Mesodermal cell (in vitro differentiated cells): ENCODE results near the gene FAM149B1.
"Not testable (repeated sequence)": the region's sequence is repeated elsewhere in the genome, so short reads cannot be mapped to it uniquely, and the experiment has no call there.

ENCODE experiments used
- H3K27ac ChIP-seq: 2 replicates; pipeline ENCODE4 v1.7.0; 2013; ENCODE audit warnings: mild to moderate bottlenecking, low read depth, low read length, moderate library complexity; ENCODE audit not compliant: severe bottlenecking
- H3K36me3 ChIP-seq: 2 replicates; pipeline ENCODE4 v1.7.1; 2013; ENCODE audit warnings: mild to moderate bottlenecking, low read length, moderate library complexity; ENCODE audit not compliant: control insufficient read depth, insufficient read depth
- H3K4me1 ChIP-seq: one replicate; pipeline ENCODE4 v1.7.1; 2013; ENCODE audit warnings: mild to moderate bottlenecking, low read length; ENCODE audit not compliant: insufficient read depth, control insufficient read depth, poor library complexity, severe bottlenecking
- H3K4me3 ChIP-seq: 2 replicates; pipeline ENCODE4 v1.7.0; 2013; ENCODE audit warnings: low read length, control low read depth, mild to moderate bottlenecking; ENCODE audit not compliant: insufficient read depth, poor library complexity, severe bottlenecking; ENCODE audit errors: extremely low read depth
- H3K9me3 ChIP-seq: 2 replicates; pipeline ENCODE4 v1.7.1; 2013; ENCODE audit warnings: mild to moderate bottlenecking, low read length, moderate library complexity; ENCODE audit not compliant: control insufficient read depth
- WGBS, 2 experiments: methylation state at CpG; one replicate each; pipeline ENCODE4 v1.1.5; 2013; ENCODE audit warnings: missing lambda C conversion rate in 2 of 2; ENCODE audit not compliant: insufficient coverage in 2 of 2; 5-methylcytosine and 5-hydroxymethylcytosine counted together

The FAM149B1 gene

DNA sequence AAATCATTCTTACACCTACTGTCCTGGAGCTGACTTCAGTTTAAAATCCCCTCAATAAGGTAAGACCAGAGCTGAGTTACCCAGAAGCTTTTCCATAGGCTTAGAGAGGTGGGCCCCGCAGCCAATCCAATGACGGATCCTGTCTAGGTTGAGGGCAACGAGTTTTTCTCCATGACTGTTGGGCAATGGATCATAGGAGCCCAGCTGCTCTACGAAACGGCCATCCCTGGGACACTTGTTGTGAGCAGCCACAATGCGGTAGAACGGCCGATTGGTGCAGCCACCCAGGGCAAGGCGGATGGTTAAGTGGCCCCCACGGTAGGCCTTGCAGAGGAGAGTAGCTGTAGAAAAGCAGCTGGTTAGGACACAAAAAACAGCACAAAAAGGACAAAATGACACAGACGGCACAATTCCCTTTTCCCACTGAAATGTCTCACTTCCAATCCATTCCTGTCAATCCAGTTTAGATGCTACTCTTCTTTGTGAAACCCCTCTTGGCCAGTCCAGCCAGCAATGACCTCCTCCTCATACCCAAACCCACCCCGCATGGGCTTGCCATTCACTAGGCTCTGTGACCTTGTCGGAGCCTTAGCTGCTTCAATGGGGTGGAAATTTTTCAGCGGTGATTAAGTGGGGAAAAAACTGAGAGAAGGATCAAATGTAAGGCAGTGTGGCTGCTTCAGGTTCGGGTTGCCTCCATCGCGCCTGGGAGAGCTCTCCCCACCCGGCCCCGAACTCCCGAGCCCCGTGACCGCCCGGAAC, 83.9 kb downstream of the FAM149B1 start:
- 16 to 24% methylated on average over 19 to 21 of the region's 23 CpGs for WGBS, 2 experiments
- Histone ChIP-seq H3K4me1 (peaks cover 15% of the 10 kb centered on the region), H3K4me3 (peak overlapping the region; percentile 70), H3K27ac (peak overlapping the region; percentile 91), H3K36me3 (peaks cover 29% of the 10 kb centered on the region), H3K9me3 (no peaks in the 10 kb centered on the region)

DNA sequence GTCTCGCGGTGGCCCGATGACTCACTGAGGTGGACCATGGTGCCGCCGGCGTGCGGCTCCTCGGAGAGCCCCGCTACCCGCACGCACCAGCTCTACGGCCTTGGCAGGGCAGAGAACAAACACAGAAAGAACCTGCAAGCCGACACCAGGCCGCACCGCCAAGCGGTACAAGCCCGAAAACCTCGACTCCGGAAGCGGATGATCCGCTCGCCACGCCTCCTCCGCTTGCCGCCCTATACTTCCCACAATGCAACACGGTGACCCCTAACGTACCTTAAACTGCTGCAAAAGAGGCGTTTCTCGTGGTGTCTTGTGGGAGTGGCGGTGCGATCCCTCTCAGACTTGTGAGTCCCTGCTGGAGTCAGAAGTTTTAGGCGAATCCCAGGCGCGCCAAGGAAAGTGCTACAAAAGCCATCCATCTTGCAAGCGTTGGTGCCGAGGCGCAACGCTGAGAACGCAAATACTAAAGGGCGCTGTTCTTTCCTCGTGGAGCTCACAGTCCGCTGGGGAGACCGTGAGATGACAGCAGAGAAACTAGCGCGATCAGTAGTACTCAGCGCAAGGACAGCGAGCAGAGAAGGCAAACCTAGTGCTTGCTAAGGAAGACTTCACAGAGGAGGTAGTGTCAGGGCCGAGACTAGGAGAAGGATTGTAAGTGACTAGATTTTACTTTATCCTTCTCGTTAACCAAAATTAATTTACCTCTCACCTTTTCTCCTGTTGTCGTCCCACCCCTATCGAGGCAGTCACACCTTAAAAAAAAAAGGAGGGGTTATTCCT, 84.7 kb downstream of the FAM149B1 start, which contains the start of gene MRPS16:
Gene MRPS16 (minus strand): TSS at position 200 of the 780 bp plus-strand sequence. CDS start 162 bp downstream, at position 38.
- 0% methylated on average over 41 to 46 of the region's 51 CpGs for WGBS, 2 experiments
- Histone ChIP-seq H3K4me1 (peaks cover 13% of the 10 kb centered on the region), H3K9me3 (no peaks in the 10 kb centered on the region), H3K27ac (peak within 1 kb of the TSS; percentile 91), H3K36me3 (peaks cover 28% of the 10 kb centered on the region), H3K4me3 (peak within 1 kb of the TSS; percentile 70)

DNA sequence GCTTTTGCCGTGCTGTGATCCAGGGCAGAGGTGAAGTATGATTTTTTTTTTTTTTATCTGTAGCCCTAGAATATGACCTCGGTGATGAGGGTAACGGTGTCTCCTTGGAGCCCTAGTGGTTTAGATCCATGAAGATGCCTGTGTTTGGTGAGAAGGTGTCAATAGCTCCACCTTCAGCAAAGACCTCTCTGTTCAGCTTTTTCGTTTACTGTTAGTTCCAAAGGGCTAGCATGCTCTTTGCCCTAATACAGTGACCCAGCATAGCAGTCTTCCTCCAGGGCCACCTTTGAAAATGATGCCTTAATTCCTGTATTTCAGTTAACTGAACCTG, 85.3 kb downstream of the FAM149B1 start:
- Histone ChIP-seq H3K4me3 (peak overlapping the region; percentile 70), H3K9me3 (no peaks in the 10 kb centered on the region), H3K36me3 (peaks cover 25% of the 10 kb centered on the region), H3K27ac (peak overlapping the region; percentile 91), H3K4me1 (peaks cover 10% of the 10 kb centered on the region)
- 0 to 10% methylated on average over 2 to 4 of the region's 4 CpGs for WGBS, 2 experiments

DNA sequence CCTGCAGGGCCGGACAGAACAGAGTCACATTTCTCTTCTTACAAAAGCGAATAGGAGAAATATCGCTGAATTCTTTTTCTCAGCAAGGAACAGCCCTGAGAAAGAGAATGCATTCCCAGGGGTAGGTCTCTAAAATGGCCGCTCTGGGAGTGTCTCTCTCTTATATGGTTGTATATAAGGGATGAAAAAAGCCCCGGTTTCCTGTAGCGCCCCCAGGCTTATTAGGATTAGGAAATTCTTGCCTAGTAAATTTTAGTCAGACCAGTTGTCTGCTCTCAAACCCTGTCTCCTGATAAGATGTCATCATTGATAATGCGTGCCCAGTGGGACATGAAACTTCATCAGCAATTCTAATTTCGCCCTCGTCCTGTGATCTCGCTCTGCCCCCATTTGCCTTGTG, 90.7 kb downstream of the FAM149B1 start:
- H3K36me3 ChIP-seq, H3K4me1 ChIP-seq, H3K4me3 ChIP-seq, H3K27ac ChIP-seq: not testable (repeated sequence)
- peaks cover 11% of the 10 kb centered on the region for H3K9me3 ChIP-seq
- 96% methylated on average over 7 to 8 of the region's 10 CpGs for WGBS, 2 experiments

DNA sequence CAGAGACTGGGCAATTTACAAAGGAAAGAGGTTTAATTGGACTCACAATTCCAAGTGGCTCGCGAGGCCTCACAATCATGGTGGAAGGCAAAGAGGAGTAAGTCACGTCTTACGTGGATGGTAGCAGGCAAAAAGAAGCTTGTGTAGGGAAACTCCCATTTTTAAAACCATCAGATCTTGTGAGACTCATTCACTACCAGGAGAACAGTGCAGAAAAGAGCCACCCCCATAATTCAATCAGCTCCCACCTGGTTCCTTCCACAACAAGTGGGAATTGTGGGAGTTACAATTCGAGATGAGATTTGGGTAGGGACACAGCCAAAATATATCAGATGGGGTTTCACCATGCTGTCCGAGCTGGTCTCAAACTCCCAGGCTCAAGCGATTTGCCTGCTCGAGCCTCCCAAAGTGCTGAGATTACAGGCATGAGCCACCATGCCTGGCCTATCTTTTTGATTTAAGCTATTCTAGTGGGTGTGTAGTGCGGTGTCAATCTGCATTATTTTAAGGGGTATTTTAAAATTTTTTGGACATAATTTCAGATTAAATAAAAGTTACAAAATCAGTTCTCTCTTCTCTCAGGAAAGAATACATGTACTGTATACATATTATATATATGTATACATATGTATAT, 93.6 kb downstream of the FAM149B1 start:
- Histone ChIP-seq H3K9me3 (peaks cover 11% of the 10 kb centered on the region), H3K27ac (no peak overlapping the region), H3K36me3 (no peaks in the 10 kb centered on the region), H3K4me1 (no peaks in the 10 kb centered on the region), H3K4me3 (no peak overlapping the region)
- 92 to 97% methylated on average over 7 to 8 of the region's 9 CpGs for WGBS, 2 experiments

DNA sequence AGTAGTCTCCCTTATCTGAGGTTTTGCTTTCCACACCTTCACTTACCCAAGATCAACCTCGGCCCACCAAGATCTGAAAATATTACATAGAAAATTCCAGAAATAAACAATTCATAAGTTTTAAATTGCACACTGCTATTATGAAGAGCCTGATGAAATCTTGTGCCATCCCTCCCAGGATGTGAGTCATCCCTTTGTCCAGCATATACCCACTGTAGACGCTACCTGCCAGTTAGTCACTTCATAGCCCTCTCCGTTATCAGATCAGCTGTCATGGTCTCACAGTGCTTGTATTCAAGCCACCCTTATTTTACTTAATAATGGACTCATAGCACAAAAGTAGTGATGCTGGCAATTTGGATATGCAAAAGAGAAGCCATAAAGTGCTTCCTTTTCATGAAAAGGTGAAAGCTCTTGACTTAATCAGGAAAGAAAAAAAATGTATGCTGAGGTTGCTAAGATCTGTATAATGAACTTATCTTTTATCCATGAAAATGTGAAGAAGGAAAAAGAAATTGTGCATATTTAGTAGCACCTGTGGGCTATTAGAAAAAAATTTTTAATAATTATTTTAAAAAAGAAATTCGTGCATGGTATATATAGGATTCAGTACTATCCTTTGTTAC, 94.3 kb downstream of the FAM149B1 start:
- H3K4me1 ChIP-seq = no peaks in the 10 kb centered on the region
- no peak overlapping the region for H3K4me3 ChIP-seq
- peaks cover 11% of the 10 kb centered on the region for H3K9me3 ChIP-seq
- H3K27ac ChIP-seq = no peak overlapping the region
- WGBS, 2 experiments = 78 to 100% methylated on average over 1 to 3 of the region's 4 CpGs
- no peaks in the 10 kb centered on the region for H3K36me3 ChIP-seq

DNA sequence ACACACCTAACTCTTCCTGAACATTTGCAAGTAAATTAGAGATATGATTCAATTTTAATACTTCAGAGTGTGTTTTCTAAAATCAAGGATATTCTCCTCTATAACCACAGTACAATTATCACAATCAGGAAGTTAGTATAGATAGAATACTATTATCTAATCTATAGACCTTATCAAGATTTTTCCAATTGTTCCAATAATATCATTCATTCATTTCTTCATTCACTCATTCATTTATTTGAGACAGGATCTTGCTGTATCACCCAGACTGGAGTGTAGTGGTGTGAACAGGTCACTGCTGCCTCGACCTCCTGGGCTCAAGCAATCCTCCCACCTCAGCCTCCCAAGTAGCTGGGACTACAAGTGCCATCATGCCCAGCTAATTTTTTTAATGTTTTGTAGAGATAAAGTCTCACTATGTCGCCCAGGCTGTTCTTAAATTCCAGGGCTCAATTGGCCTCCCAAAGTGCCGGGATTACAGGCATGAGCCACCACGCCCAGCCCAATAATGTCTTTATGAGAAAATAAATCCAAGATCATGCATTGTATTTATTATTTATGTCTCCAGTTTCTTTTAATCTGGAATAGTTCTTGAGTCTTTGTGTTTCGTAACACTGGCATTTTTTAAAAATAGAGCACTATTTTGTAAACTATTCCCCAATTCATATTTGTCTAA, 95.1 kb downstream of the FAM149B1 start:
- WGBS, 2 experiments = 84 to 100% methylated on average over 1 to 3 of the region's 5 CpGs
- no peak overlapping the region for H3K4me3 ChIP-seq
- peaks cover 11% of the 10 kb centered on the region for H3K9me3 ChIP-seq
- H3K36me3 ChIP-seq = no peaks in the 10 kb centered on the region
- H3K4me1 ChIP-seq = no peaks in the 10 kb centered on the region
- no peak overlapping the region for H3K27ac ChIP-seq

DNA sequence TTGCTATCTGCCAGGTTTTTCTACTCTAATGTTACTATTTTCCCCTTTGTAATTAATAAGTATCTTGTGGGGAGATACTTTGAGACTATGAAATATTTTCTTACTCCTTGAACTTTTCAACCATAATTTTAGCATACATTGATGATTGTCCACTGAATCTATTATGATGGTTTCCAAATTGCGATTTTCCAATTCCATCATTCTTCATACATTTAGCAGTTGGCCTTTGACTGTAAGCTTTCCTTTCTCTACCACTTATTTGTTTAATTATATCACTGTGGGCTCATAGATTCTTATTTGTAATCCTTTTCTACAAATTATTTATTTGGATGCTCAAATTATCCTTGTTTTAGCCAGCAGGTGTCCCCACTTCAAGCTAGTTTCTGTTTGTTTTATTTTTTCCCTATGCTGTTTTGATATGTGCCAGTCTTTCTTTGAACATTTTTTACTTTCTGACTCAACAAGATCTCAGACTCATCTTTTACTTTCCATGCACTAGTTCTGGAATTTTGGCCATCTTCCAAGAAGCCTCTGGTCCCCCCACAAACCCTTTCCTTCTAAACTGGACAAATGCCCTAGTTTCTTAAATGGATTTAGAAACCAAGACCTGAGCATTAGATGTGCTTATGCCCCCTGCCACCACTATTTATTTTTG, 95.9 kb downstream of the FAM149B1 start:
- WGBS, 2 experiments = no CpG with 5 or more reads among the region's 1 CpG

DNA sequence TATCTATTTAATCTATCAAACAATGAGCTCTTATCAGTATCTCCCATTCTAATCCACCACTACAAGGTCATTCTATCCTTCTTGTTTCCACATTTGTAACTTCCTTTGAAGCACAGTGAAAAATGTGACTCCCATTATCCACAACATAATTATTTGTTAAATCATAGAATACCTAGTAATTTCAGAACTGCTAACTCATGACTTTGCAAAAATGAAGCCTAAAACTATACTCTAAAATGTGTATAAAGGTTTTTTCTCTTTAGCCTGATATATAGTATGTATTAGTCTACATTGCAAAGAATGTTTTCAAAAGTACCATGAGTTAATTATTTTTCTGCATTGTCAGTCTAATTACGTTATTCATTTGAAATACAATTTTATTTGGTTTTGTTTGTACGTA, 96.5 kb downstream of the FAM149B1 start:
- no peaks in the 10 kb centered on the region for H3K36me3 ChIP-seq
- H3K4me1 ChIP-seq = no peaks in the 10 kb centered on the region
- H3K4me3 ChIP-seq = no peak overlapping the region
- H3K27ac ChIP-seq = no peak overlapping the region
- no CpG with 5 or more reads among the region's 2 CpGs for WGBS, 2 experiments
- peaks cover 6% of the 10 kb centered on the region for H3K9me3 ChIP-seq

More for the DNA sequence above, 95.9 kb downstream of the FAM149B1 start:
- Histone ChIP-seq H3K27ac (no peak overlapping the region), H3K9me3 (peaks cover 7% of the 10 kb centered on the region), H3K4me1 (no peaks in the 10 kb centered on the region), H3K4me3 (no peak overlapping the region), H3K36me3 (no peaks in the 10 kb centered on the region)

DNA sequence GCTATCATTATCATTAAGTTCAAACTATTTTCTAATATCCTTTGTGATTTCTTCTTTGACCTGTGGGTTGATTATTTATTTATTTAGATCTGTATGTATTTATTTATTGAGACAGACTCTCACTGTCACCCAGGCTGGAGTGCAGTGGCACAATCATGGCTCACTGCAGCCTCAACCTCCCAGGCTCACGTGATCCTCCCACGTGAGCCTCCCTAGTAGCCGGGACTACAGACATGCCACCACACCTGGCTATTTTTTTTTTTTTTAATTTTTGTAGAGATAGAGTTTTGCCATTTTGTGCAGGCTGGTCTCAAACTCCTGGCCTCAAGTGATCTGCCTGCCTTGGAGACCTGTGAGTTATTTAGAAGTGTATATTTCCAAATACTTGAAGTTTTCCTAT, 113.2 kb downstream of the FAM149B1 start:
- Histone ChIP-seq H3K27ac (no peak overlapping the region), H3K9me3 (no peaks in the 10 kb centered on the region), H3K4me3 (no peak overlapping the region), H3K4me1 (no peaks in the 10 kb centered on the region), H3K36me3 (no peaks in the 10 kb centered on the region)
- WGBS, 2 experiments = no CpG with 5 or more reads among the region's 3 CpGs
